HCT116 (cell line): ENCODE data around the gene NUP210. TPM values are rescaled to one million over a fixed set of nuclear protein-coding genes. Genes with fewer than 3 reads are reported as not detected.
"Not testable (repeated sequence)": the region's sequence is repeated elsewhere in the genome, so short reads cannot be mapped to it uniquely, and the experiment has no call there.

Experiments
- ATAC-seq: fragments of 200-7000 bp; cut with Tn5 transposase; 2 replicates; pipeline ENCODE4 v1.9.1; 2020; ENCODE audit warnings: mild to moderate bottlenecking, moderate library complexity
- BruUV-seq: library from RNA; stranded (reverse); fragments of 400-500 nt; replicated peaks from 2 replicates; lab custom pipeline; 2021; lab: Mats Ljungman, UMichigan
- CTCF ChIA-PET: fragments of 300-600 bp; sonication (Branson Sonifier 250); formaldehyde crosslinking; loops from one replicate; lab custom pipeline; 2021; ENCODE audit warnings: antibody characterized with exemption; lab: Charles Lee
- POLR2A ChIA-PET: fragments of 300-600, 350-600 bp; sonication (Branson Sonifier 250); formaldehyde crosslinking; loops from one replicate; lab custom pipeline; 2021; ENCODE audit warnings: antibody characterized with exemption; lab: Charles Lee
- RAD21 ChIA-PET, 2 experiments: fragments of 300-600 bp; sonication (Branson Sonifier 250); formaldehyde crosslinking; loops; one replicate each; lab custom pipeline; 2023; ENCODE audit warnings: low total read pairs in 2 of 2; ENCODE audit not compliant: uncharacterized antibody in 2 of 2, unreplicated experiment in 2 of 2, low non-redundant PET in 1 of 2; lab: Charles Lee
- DNase-seq: peaks from one replicate; pipeline ENCODE4 v3.0.0-alpha.2; 2010; ENCODE audit warnings: low read depth, low spot score
- H2AFZ ChIP-seq: fragments of 200-600 bp; shearing (Covaris generic), sonication (generic); 2 replicates; pipeline ENCODE4 v1.6.1; 2017; ENCODE audit warnings: low read depth, mixed run types, mixed read lengths, antibody characterized with exemption, low read length; ENCODE audit not compliant: poor library complexity, severe bottlenecking
- H3K27ac ChIP-seq: 2 replicates; pipeline ENCODE4 v1.5.1; 2012; ENCODE audit warnings: low read depth, low read length
- H3K27me3 ChIP-seq: fragments of 200-600 bp; sonication (generic); 2 replicates; pipeline ENCODE4 v1.6.1; 2016; ENCODE audit warnings: mixed run types, low read length, mixed read lengths; ENCODE audit not compliant: insufficient read depth
- H3K36me3 ChIP-seq, 2 experiments: fragments of 200-500 bp in 1 of 2; fragments of 200-600 bp in 1 of 2; sonication (Bioruptor generic) in 1 of 2; sonication (generic) in 1 of 2; 2 replicates each; pipeline versions ENCODE4 v1.5.1 to v1.6.1; 2014 to 2016; ENCODE audit warnings: low read length in 2 of 2, inconsistent platforms in 1 of 2, mixed read lengths in 1 of 2, mixed run types in 1 of 2; ENCODE audit not compliant: insufficient read depth in 2 of 2, control insufficient read depth in 1 of 2
- H3K4me1 ChIP-seq, 2 experiments: fragments of 200-600 bp in 1 of 2; sonication (generic) in 1 of 2; 2 replicates each; pipeline versions ENCODE4 v1.5.1 to v1.6.1; 2012 to 2017; ENCODE audit warnings: low read length in 2 of 2, inconsistent platforms in 1 of 2, mild to moderate bottlenecking in 1 of 2, mixed read lengths in 1 of 2, mixed run types in 1 of 2, moderate library complexity in 1 of 2; ENCODE audit not compliant: insufficient read depth in 2 of 2, control insufficient read depth in 1 of 2
- H3K4me2 ChIP-seq: fragments of 200-600 bp; sonication (generic); 2 replicates; pipeline ENCODE4 v1.6.1; 2017; ENCODE audit warnings: mixed run types, low read length, mixed read lengths
- H3K4me3 ChIP-seq, 2 experiments: fragments of 200-600 bp in 1 of 2; sonication (generic) in 1 of 2; replicated peaks in 1 of 2; 2 replicates each; pipeline ENCODE4 v1.5.1; 2011 to 2016; ENCODE audit warnings: low read length in 2 of 2, control low read depth in 1 of 2, low read depth in 1 of 2, mild to moderate bottlenecking in 1 of 2, mixed read lengths in 1 of 2, mixed run types in 1 of 2
- H3K79me2 ChIP-seq: fragments of 200-600 bp; sonication (generic); 2 replicates; pipeline ENCODE4 v1.6.1; 2017; ENCODE audit warnings: mild to moderate bottlenecking, mixed run types, low read length, moderate library complexity, mixed read lengths; ENCODE audit not compliant: insufficient read depth
- H3K9ac ChIP-seq: fragments of 200-600 bp; sonication (generic); 2 replicates; pipeline ENCODE4 v1.6.1; 2016; ENCODE audit warnings: low read length, mixed read lengths
- H3K9me2 ChIP-seq: fragments of 200-600 bp; sonication (generic), shearing (Covaris generic); 2 replicates; pipeline ENCODE4 v1.6.1; 2017; ENCODE audit warnings: mixed run types, mild to moderate bottlenecking, moderate library complexity; ENCODE audit not compliant: insufficient read depth
- H3K9me3 ChIP-seq, 2 experiments: fragments of 200-500 bp in 1 of 2; fragments of 200-600 bp in 1 of 2; sonication (Bioruptor generic) in 1 of 2; sonication (generic) in 1 of 2; 2 replicates each; pipeline ENCODE4 v1.6.1; 2014 to 2017; ENCODE audit warnings: low read length in 2 of 2, mixed read lengths in 2 of 2, inconsistent platforms in 1 of 2, low read depth in 1 of 2, mild to moderate bottlenecking in 1 of 2, mixed run types in 1 of 2, moderate library complexity in 1 of 2; ENCODE audit not compliant: control insufficient read depth in 1 of 2, insufficient read depth in 1 of 2
- H4K20me1 ChIP-seq: fragments of 200-600 bp; sonication (generic), shearing (Covaris generic); 2 replicates; pipeline ENCODE4 v1.6.1; 2017; ENCODE audit warnings: mixed run types, mild to moderate bottlenecking, moderate library complexity; ENCODE audit not compliant: insufficient read depth
- CBX3 ChIP-seq: IDR thresholded peaks from 2 replicates; pipeline ENCODE4 v1.6.1; 2012; ENCODE audit warnings: low read depth
- EGR1 ChIP-seq: IDR thresholded peaks from 2 replicates; pipeline ENCODE4 v1.6.1; 2012; ENCODE audit warnings: low read depth
- ELF1 ChIP-seq: IDR thresholded peaks from 2 replicates; pipeline ENCODE4 v1.6.1; 2012; ENCODE audit warnings: low read depth, borderline replicate concordance
- EZH2 ChIP-seq: fragments of 200-600 bp; sonication (generic); IDR thresholded peaks from 2 replicates; pipeline ENCODE4 v1.6.1; 2017; ENCODE audit warnings: antibody characterized with exemption, mixed run types
- EZH2phosphoT487 ChIP-seq: fragments of 200-600 bp; IDR thresholded peaks from 2 replicates; pipeline ENCODE4 v1.6.1; 2018; ENCODE audit warnings: antibody characterized with exemption, borderline replicate concordance
- FOSL1 ChIP-seq: IDR thresholded peaks from 2 replicates; pipeline ENCODE4 v1.6.1; 2012; ENCODE audit warnings: low read depth
- JUND ChIP-seq: IDR thresholded peaks from 2 replicates; pipeline ENCODE4 v1.6.1; 2012
- POLR2A ChIP-seq: IDR thresholded peaks from 2 replicates; pipeline ENCODE4 v1.7.0; 2011; ENCODE audit warnings: borderline replicate concordance; ENCODE audit not compliant: insufficient read depth, insufficient read length; ENCODE audit errors: extremely low read depth
- POLR2AphosphoS5 ChIP-seq: IDR thresholded peaks from 2 replicates; pipeline ENCODE4 v1.6.1; 2011; ENCODE audit warnings: mild to moderate bottlenecking, low read depth, low read length, moderate library complexity
- RAD21 ChIP-seq: IDR thresholded peaks from 2 replicates; pipeline ENCODE4 v1.6.1; 2012; ENCODE audit warnings: low read depth, mild to moderate bottlenecking
- SIN3A ChIP-seq: IDR thresholded peaks from 2 replicates; pipeline ENCODE4 v1.6.1; 2012; ENCODE audit warnings: low read depth
- SP1 ChIP-seq: IDR thresholded peaks from 2 replicates; pipeline ENCODE4 v1.6.1; 2012; ENCODE audit warnings: low read depth
- SRF ChIP-seq: IDR thresholded peaks from 2 replicates; pipeline ENCODE4 v1.6.1; 2012; ENCODE audit warnings: low read depth
- YY1 ChIP-seq: IDR thresholded peaks from 2 replicates; pipeline ENCODE4 v1.6.1; 2011; ENCODE audit warnings: low read length, low read depth, moderate library complexity, mild to moderate bottlenecking; ENCODE audit not compliant: insufficient replicate concordance; ENCODE audit errors: extremely low read depth
- ZFX ChIP-seq: fragments of 450-650 bp; IDR thresholded peaks from 2 replicates; pipeline ENCODE4 v1.6.1; 2017
- ZNF274 ChIP-seq: fragments of 200-500 bp; sonication (Bioruptor generic); IDR thresholded peaks from 2 replicates; pipeline ENCODE4 v1.6.1; 2014; ENCODE audit warnings: mild to moderate bottlenecking, low read depth, low read length, inconsistent platforms
- intact Hi-C: fragments of 100-400 bp; cut with micrococcal nuclease; formaldehyde crosslinking; loops from 2 replicates; pipeline ENCODE4 v1.10.0; 2022
- total RNA-seq: library from RNA; stranded (reverse); gene quantifications from one replicate; pipeline ENCODE4 v1.2.1, GENCODE V29; 2021; ENCODE audit not compliant: unreplicated experiment
- TF ChIP-seq, protein P1 (sequence below): IDR thresholded peaks from 2 replicates; pipeline ENCODE4 v1.6.1; 2012
- TF ChIP-seq, protein P2 (sequence below): IDR thresholded peaks from 2 replicates; pipeline ENCODE4 v1.6.1; 2011; ENCODE audit warnings: mild to moderate bottlenecking, low read length, moderate library complexity; ENCODE audit not compliant: insufficient replicate concordance; ENCODE audit errors: extremely low read depth
- TF ChIP-seq, protein P3 (sequence below): IDR thresholded peaks from 2 replicates; pipeline ENCODE4 v1.6.1; 2012

The NUP210 gene
- total RNA-seq, 1 experiment from 2014 or later, result 74.9 TPM

DNA sequence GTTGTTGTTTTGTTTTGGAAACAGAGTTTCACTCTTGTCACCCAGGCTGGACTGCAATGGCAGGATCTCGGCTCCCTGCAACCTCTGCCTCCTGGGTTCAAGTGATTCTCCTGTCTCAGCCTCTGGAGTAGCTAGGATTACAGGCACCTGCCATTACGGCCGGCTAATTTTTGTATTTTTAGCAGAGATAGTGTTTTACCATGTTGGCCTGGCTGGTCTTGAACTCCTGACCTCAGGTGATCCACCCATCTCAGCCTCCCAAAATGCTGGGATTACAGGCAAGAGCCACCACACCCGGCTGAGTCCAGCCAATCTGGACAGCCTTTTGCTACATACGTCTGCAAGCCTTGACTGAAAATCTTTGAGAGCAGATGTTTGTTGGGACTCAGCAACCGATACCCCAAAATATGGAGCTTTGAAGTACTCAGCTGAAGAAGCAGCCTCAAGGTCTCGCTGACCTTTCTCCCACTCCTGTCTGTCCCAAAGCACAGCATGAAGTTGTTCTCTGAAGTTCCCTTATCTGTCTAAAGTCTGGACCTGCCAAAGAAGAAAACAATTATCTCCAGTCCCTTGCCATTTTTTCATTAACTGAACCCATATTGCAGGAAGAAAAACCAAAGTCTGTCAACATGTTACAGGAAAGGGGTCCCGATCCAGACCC is 9.6 kb upstream of the NUP210 start:
- ChIA-PET POLR2A (no interaction called here), CTCF (no interaction called here), RAD21 (no interaction called here)
- no peak overlapping the region for H2AFZ ChIP-seq
- ATAC-seq, result no peak
- DNase-seq, result no peak
- H3K9ac ChIP-seq, result no peak overlapping the region
- no peaks in the 10 kb centered on the region for H3K9me3 ChIP-seq
- H3K36me3 ChIP-seq, result no peaks in the 10 kb centered on the region
- BruUV-seq, result no TSS peak
- no peak overlapping the region for H3K27ac ChIP-seq
- no peak overlapping the region for H3K4me3 ChIP-seq
- H3K27me3 ChIP-seq, result no peaks in the 10 kb centered on the region
- H3K4me2 ChIP-seq, result no peak overlapping the region
- H3K9me2 ChIP-seq, result no peaks in the 10 kb centered on the region
- no peaks in the 10 kb centered on the region for H3K4me1 ChIP-seq
- intact Hi-C loops, result no loop called here
- no peaks in the 10 kb centered on the region for H4K20me1 ChIP-seq
- TF ChIP-seq, protein P1, sequence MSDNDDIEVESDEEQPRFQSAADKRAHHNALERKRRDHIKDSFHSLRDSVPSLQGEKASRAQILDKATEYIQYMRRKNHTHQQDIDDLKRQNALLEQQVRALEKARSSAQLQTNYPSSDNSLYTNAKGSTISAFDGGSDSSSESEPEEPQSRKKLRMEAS, result no peak
- TF ChIP-seq, protein P2, sequence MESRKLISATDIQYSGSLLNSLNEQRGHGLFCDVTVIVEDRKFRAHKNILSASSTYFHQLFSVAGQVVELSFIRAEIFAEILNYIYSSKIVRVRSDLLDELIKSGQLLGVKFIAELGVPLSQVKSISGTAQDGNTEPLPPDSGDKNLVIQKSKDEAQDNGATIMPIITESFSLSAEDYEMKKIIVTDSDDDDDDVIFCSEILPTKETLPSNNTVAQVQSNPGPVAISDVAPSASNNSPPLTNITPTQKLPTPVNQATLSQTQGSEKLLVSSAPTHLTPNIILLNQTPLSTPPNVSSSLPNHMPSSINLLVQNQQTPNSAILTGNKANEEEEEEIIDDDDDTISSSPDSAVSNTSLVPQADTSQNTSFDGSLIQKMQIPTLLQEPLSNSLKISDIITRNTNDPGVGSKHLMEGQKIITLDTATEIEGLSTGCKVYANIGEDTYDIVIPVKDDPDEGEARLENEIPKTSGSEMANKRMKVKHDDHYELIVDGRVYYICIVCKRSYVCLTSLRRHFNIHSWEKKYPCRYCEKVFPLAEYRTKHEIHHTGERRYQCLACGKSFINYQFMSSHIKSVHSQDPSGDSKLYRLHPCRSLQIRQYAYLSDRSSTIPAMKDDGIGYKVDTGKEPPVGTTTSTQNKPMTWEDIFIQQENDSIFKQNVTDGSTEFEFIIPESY, result no peak
- TF ChIP-seq SRF (no peak), SP1 (no peak), EGR1 (no peak), ELF1 (no peak), FOSL1 (no peak), ZNF274 (no peak), SIN3A (no peak), POLR2AphosphoS5 (no peak), POLR2A (no peak), EZH2phosphoT487 (no peak), JUND (no peak), YY1 (no peak), ZFX (no peak), EZH2 (no peak), CBX3 (no peak), RAD21 (no peak)
- TF ChIP-seq, protein P3, sequence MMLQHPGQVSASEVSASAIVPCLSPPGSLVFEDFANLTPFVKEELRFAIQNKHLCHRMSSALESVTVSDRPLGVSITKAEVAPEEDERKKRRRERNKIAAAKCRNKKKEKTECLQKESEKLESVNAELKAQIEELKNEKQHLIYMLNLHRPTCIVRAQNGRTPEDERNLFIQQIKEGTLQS, result no peak
- H3K79me2 ChIP-seq, result no peaks in the 10 kb centered on the region

DNA sequence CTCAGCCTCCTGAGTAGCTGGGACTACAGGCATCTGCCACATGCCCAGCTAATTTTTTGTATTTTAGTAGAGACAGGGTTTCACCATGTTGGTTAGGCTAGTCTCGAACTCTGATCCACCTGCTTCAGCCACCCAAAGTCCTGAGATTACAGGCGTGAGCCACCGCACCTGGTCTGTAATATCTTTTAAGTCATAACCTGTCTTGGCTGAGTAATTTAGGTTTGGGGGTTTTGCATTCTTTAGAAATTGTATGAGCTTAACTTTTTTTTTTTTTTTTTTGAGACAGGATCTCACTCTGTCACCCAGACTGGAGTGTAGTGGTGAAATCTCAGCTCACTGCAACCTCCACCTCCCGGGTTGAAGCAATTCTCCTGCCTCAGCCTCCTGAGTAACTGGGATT is 8.6 kb upstream of the NUP210 start:
- CTCF ChIA-PET, result not testable (repeated sequence)

More for the DNA sequence above, 8.6 kb upstream of the NUP210 start:
- DNase-seq, H3K27me3 ChIP-seq, H3K9ac ChIP-seq, H3K9me3 ChIP-seq, H3K27ac ChIP-seq, H3K9me2 ChIP-seq, H3K79me2 ChIP-seq, H3K4me1 ChIP-seq, RAD21 ChIA-PET, H3K4me3 ChIP-seq, H3K36me3 ChIP-seq, POLR2A ChIA-PET, H2AFZ ChIP-seq, intact Hi-C loops, ATAC-seq, H3K4me2 ChIP-seq, BruUV-seq, H4K20me1 ChIP-seq: not testable (repeated sequence)
